Left ventricle myocardium inferior (tissue), 1 donor: ENCODE results near the gene RRP9. TPM values are rescaled to one million over a fixed set of nuclear protein-coding genes. Genes with fewer than 3 reads are reported as not detected.
"Not testable (repeated sequence)": the region's sequence is repeated elsewhere in the genome, so short reads cannot be mapped to it uniquely, and the experiment has no call there.

Source experiments
- DNase-seq: peaks from one replicate; pipeline ENCODE4 v3.0.0-alpha.2; 2020
- H3K27ac ChIP-seq: fragments of 200-600 bp; replicated peaks from 2 replicates; pipeline ENCODE4 v1.8.0; 2021
- H3K27me3 ChIP-seq: fragments of 200-600 bp; 2 replicates; pipeline ENCODE4 v1.8.0; 2021; ENCODE audit warnings: low read depth
- H3K36me3 ChIP-seq: fragments of 200-600 bp; 2 replicates; pipeline ENCODE4 v1.8.0; 2021
- H3K4me1 ChIP-seq: fragments of 200-600 bp; 2 replicates; pipeline ENCODE4 v1.8.0; 2021
- H3K4me3 ChIP-seq: fragments of 200-600 bp; 2 replicates; pipeline ENCODE4 v1.8.0; 2021; ENCODE audit warnings: mild to moderate bottlenecking, moderate library complexity
- H3K9me3 ChIP-seq: fragments of 200-600 bp; replicated peaks from 2 replicates; pipeline ENCODE4 v1.8.0; 2021
- intact Hi-C: fragments of 100-400 bp; cut with micrococcal nuclease; formaldehyde crosslinking; loops from one replicate; pipeline ENCODE4 v1.11.0; 2022
- total RNA-seq: library from RNA; stranded (reverse); fragmentation: NEBNext Ultra II Directional; extraction: Animal tissue kit (Norgen Biotek cat#: 25700); gene quantifications from one replicate; pipeline ENCODE4 v1.2.1, GENCODE V29; 2021
- TF ChIP-seq, protein P1 (sequence below): fragments of 200-600 bp; IDR thresholded peaks from 2 replicates; pipeline ENCODE4 v1.8.0; 2021; ENCODE audit warnings: antibody characterized with exemption, mild to moderate bottlenecking, borderline replicate concordance
- donor health status: DM: no; HTN: yes; CAD: no; lungs with severe emphysema.

RRP9 gene
- total RNA-seq, 1 donor from 2014 or later = 8.6 TPM

DNA sequence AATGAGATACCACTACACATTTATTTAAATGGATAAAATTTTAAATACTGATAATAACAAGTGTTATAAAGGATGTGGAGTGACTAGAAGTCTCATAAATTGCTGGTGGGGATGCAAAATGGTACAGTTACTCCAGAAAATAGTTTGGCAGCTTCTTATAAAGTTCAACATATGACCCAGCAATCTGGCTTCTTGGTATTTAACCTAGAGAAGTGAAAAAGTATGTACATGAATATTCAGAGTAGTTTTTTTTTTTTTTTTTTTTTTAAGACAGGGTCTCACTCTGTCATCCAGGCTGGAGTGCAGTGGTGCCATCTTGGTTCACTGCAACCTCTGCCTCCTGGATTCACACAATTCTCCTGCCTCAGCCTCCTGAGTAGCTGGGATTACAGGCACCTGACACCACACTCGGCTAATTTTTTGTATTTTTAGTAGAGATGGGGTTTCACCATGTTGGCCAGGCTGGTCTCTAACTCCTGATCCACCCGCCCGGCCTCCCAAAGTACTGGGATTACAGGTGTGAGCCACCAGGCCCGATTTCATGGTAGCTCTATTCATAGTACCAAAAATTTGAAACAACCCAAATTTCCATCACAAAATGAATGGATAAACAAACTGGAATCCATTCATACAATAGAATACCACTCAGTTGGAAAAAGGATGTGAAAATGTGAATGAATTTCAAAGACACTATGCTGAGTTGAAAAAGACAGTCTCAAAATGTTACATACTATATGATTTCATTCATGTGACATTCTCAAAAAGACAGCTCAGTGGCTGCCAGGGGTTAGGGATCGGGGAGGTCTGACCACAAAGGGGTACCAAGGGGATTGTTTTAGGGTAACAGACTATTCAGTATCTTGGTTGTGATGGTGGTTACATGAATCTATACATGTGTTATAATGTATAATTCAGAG is 14.4 kb downstream of the RRP9 start:
- Histone ChIP-seq H3K9me3 (no peaks in the 10 kb centered on the region), H3K27me3 (no peaks in the 10 kb centered on the region), H3K4me3 (no peak overlapping the region), H3K36me3 (no peaks in the 10 kb centered on the region), H3K27ac (no peak overlapping the region), H3K4me1 (no peaks in the 10 kb centered on the region)
- TF ChIP-seq, protein P1, sequence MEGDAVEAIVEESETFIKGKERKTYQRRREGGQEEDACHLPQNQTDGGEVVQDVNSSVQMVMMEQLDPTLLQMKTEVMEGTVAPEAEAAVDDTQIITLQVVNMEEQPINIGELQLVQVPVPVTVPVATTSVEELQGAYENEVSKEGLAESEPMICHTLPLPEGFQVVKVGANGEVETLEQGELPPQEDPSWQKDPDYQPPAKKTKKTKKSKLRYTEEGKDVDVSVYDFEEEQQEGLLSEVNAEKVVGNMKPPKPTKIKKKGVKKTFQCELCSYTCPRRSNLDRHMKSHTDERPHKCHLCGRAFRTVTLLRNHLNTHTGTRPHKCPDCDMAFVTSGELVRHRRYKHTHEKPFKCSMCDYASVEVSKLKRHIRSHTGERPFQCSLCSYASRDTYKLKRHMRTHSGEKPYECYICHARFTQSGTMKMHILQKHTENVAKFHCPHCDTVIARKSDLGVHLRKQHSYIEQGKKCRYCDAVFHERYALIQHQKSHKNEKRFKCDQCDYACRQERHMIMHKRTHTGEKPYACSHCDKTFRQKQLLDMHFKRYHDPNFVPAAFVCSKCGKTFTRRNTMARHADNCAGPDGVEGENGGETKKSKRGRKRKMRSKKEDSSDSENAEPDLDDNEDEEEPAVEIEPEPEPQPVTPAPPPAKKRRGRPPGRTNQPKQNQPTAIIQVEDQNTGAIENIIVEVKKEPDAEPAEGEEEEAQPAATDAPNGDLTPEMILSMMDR = no peak
- no peak for DNase-seq
- intact Hi-C loops = no loop called here

DNA sequence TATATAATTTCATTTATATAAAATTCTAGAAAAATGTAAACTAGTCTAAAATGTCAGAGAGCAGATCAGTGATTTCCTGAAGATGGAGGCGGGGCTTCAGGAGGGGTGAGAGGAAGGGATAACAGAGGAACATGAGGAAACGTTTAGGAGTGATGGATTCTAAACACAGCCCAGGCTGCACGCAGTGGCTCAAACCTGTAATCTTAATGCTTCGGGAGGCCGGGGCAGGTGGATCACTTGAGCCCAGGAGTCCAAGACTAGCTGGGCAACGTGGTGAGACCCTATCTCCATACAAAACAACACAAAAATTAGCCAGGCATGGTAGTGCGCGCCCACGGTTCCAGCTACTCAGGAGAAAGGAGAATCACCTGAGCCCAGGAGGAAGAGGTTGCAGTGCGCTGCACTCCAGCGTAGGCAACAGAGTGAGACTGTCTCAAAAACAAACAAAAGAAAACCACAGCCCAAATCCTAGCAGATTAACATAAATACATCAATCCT is 20.6 kb downstream of the RRP9 start:
- no peak for DNase-seq
- no peak overlapping the region for H3K4me3 ChIP-seq
- H3K4me1 ChIP-seq = no peaks in the 10 kb centered on the region
- H3K27me3 ChIP-seq = no peaks in the 10 kb centered on the region
- TF ChIP-seq, protein P1 = no peak
- H3K9me3 ChIP-seq = no peaks in the 10 kb centered on the region
- no peak overlapping the region for H3K27ac ChIP-seq
- intact Hi-C loops = no loop called here
- no peaks in the 10 kb centered on the region for H3K36me3 ChIP-seq

DNA sequence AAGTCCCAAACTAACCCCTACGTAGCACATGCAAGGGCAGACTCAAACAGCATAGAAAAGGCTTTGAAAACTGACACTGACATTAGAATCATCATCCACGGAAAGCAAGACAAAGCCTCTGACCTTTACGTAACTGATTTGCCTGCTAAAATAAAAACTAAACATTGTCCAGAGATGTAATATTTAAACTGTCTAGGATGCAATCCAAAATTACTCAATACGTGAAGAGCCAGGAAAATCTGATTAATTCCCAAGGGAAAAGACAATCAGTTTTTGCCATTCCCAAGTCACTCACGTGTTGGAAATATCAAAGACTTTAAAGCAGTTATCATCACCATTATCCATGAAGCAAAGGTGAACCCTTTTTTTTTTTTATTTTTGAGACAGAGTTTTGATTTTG is 25.3 kb downstream of the RRP9 start:
- Histone ChIP-seq H3K9me3 (no peaks in the 10 kb centered on the region), H3K27ac (no peak overlapping the region), H3K36me3 (no peaks in the 10 kb centered on the region), H3K4me1 (no peaks in the 10 kb centered on the region), H3K27me3 (no peaks in the 10 kb centered on the region), H3K4me3 (no peak overlapping the region)
- TF ChIP-seq, protein P1 = no peak
- intact Hi-C loops = no loop called here
- DNase-seq = no peak

DNA sequence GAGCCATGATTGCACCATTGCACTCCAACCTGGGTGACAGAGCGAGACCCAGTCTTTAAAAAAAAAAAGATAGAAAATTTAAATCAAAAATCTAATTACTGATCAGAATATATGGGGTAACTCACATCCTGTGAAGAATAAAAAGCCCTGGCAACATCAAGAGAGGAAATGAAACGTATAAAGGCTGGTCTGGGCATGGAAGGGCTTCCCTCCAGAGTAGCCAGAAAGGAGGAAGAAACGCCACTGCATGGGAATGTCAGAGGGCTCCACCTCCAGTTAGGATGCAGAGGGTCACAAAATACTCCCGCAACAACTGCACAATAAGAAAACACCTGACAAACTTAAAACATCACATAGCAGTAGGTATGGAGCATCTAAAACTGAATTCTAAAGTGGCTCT is 33.7 kb downstream of the RRP9 start:
- H3K9me3 ChIP-seq = peaks cover 20% of the 10 kb centered on the region
- no peak overlapping the region for H3K4me3 ChIP-seq
- no peak overlapping the region for H3K27ac ChIP-seq
- intact Hi-C loops = no loop called here
- no peaks in the 10 kb centered on the region for H3K4me1 ChIP-seq
- TF ChIP-seq, protein P1 = no peak
- DNase-seq = no peak
- no peaks in the 10 kb centered on the region for H3K36me3 ChIP-seq
- H3K27me3 ChIP-seq = no peaks in the 10 kb centered on the region

DNA sequence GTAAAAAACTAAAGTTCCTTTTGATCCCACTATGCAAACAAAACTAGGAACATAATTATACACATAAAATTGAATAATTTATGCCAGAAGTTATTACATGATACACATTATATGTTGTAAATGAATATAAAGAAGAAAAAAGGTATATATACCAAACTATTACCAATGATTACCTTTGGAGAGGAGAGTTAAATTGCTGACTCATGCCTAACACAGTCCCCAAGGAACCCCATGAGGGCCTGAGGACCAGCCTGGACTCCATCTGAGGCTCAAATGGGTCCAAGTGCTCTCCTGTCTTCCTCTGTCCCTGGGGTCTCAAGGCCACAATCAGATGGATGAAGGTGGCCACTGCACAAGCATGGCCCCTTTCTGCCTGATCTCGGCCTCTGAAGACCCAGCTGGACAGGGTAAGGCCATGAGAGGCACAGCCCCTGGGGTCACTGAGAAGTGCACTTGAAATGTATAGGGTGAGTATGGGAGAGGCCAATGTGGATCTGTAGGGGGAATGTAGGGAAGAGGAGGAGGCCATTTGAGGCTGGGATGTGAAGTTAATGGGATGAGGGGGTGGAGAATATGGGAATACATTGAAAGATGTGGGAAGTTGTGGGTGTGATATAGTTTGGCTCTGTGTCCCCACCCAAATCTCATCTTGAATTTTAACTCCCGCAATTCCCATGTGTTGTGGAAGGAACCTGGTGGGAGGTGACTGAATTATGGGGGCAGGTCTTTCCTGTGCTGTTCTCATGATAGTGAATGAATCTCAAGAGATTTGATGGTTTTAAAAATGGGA is 37.5 kb downstream of the RRP9 start:
- TF ChIP-seq, protein P1 = no peak
- no peaks in the 10 kb centered on the region for H3K4me1 ChIP-seq
- DNase-seq = no peak
- H3K27ac ChIP-seq = no peak overlapping the region
- H3K36me3 ChIP-seq = no peaks in the 10 kb centered on the region
- no peak overlapping the region for H3K4me3 ChIP-seq
- peaks cover 19% of the 10 kb centered on the region for H3K9me3 ChIP-seq
- intact Hi-C loops = no loop called here
- peaks cover 17% of the 10 kb centered on the region for H3K27me3 ChIP-seq

DNA sequence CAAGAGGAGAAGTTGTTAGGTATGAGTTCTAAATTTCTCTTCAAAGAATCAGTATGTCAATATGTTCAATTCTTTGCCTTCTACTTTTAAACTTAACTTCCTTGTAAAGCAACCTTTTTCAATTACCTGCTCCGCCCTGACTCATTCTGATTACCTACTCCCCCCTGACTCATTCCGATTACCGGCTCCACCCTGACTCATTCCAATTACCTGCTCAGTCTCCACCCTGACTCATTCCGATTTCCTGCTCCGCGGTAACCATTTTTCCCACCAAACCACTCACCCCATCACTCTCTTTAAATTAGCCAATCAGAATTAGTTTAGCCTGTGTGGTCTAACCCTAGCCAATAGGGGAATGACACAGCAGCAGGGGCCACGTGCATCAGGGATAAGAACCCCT is 39.3 kb downstream of the RRP9 start:
- Histone ChIP-seq H3K27me3 (peaks cover 23% of the 10 kb centered on the region), H3K9me3 (peaks cover 12% of the 10 kb centered on the region)
- DNase-seq, H3K4me1 ChIP-seq, intact Hi-C loops, H3K36me3 ChIP-seq, H3K27ac ChIP-seq, H3K4me3 ChIP-seq: not testable (repeated sequence)

DNA sequence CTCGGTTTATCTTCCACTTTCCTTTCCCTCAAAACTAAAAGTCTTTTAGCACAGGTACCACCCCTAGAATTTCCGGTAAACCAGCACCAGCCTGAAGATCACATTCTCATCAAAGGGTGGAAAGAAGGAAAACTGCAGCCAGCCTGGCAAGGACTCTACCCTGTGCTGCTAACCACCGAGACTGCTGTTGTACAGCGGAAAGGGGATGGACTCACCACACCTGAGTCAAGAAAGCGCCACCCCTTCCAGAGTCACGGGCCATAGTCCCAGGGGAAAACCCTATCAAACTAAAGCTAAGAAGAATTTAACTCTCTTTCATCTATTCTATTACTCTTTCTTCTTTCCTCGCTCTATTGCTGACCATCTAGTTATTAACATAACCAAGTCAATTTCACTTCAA is 41.7 kb downstream of the RRP9 start:
- H3K27ac ChIP-seq, H3K9me3 ChIP-seq, intact Hi-C loops, H3K4me3 ChIP-seq, H3K4me1 ChIP-seq, DNase-seq, H3K36me3 ChIP-seq: not testable (repeated sequence)
- H3K27me3 ChIP-seq = peaks cover 40% of the 10 kb centered on the region
